ENCODE data around the gene GPC1.

The GPC1 gene

DNA sequence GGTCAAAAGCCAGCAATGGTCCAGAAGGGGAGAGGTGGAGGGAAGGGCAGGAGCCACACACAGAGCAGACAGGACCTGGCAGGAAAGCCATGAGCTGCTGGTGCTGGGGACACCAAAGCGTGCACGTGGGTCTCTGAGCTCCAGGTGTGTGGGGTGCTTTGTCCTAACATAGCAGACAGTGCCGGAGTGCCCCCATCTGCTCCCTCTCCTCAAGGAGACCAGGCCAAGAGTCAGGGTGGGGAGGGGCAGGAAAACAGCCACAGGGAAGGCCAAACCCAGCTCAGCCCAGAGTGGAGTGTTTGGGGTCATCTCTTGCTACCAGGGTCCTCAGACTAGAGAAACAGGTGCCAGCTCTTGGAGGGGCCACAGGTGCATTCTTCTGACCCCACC lies 4.2 kb upstream of the GPC1 start:
- TF ChIP-seq, protein P1, sequence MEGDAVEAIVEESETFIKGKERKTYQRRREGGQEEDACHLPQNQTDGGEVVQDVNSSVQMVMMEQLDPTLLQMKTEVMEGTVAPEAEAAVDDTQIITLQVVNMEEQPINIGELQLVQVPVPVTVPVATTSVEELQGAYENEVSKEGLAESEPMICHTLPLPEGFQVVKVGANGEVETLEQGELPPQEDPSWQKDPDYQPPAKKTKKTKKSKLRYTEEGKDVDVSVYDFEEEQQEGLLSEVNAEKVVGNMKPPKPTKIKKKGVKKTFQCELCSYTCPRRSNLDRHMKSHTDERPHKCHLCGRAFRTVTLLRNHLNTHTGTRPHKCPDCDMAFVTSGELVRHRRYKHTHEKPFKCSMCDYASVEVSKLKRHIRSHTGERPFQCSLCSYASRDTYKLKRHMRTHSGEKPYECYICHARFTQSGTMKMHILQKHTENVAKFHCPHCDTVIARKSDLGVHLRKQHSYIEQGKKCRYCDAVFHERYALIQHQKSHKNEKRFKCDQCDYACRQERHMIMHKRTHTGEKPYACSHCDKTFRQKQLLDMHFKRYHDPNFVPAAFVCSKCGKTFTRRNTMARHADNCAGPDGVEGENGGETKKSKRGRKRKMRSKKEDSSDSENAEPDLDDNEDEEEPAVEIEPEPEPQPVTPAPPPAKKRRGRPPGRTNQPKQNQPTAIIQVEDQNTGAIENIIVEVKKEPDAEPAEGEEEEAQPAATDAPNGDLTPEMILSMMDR (conservative IDR thresholded peaks at IDR 0.05) = no peak
- TF ChIP-seq ZFX (IDR thresholded peaks at IDR 0.05) = no peak
- H3K27ac ChIP-seq = no peak overlapping the region

DNA sequence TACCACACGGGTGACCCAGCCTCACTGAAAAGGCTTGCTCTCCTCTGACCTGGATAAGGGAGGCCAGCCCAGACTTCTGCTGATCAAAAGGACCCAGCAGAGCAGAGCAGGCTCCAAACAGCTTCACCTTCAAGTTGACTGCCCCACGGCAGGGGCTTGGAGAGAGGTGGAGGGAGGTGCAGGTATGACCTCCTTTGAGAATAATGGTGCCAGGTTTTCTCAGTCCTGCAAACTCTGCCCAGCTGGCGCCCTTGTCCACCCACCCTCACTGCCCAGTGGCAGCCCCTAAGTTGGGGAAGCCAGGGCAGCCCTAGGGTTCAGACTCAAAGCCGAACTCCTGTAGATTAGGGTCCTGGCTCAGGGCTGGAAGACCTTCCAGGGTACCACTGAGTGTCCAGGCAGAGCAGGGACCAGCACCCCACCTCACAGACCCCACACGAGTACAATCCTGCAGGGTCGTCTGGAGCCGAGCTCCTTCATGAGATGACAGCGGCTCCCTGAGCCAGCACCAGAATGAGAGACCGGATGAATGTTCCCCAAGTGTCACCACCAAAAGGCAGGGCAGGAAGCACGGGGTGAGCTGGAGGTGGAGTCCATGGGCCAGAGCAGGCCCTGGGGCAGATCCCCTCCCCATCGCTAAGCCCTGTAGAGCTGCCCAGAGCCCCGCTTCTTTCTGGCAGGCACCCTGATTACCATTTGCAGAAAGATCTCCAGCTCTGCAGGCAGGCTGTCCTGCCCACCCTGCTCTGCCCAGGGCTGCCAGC lies 3.6 kb upstream of the GPC1 start:
- no peak overlapping the region for H3K27ac ChIP-seq
- no peak for TF ChIP-seq ZFX (IDR thresholded peaks at IDR 0.05)
- TF ChIP-seq, protein P1 (conservative IDR thresholded peaks at IDR 0.05) = no peak

DNA sequence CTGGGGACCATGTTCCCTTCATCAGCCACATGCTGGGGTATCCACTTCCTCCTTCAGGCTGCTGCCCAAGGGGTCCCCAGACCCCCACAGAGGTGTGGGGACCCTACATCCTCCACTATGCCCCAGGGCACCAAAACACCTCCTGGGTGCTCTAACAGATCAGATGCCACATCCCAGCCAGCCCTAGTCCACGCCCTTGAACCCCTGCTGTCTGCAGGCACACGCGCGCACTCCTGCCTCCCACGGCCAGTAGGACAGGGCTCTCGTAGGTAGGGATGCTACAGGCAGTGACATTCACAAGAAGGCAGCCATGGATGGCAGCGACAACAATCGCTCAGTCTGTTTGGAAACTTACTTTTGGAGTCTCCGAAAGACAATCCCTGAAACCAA lies 3.0 kb upstream of the GPC1 start:
- TF ChIP-seq, protein P1 (conservative IDR thresholded peaks at IDR 0.05) = no peak
- TF ChIP-seq ZFX (IDR thresholded peaks at IDR 0.05) = no peak
- no peak overlapping the region for H3K27ac ChIP-seq

DNA sequence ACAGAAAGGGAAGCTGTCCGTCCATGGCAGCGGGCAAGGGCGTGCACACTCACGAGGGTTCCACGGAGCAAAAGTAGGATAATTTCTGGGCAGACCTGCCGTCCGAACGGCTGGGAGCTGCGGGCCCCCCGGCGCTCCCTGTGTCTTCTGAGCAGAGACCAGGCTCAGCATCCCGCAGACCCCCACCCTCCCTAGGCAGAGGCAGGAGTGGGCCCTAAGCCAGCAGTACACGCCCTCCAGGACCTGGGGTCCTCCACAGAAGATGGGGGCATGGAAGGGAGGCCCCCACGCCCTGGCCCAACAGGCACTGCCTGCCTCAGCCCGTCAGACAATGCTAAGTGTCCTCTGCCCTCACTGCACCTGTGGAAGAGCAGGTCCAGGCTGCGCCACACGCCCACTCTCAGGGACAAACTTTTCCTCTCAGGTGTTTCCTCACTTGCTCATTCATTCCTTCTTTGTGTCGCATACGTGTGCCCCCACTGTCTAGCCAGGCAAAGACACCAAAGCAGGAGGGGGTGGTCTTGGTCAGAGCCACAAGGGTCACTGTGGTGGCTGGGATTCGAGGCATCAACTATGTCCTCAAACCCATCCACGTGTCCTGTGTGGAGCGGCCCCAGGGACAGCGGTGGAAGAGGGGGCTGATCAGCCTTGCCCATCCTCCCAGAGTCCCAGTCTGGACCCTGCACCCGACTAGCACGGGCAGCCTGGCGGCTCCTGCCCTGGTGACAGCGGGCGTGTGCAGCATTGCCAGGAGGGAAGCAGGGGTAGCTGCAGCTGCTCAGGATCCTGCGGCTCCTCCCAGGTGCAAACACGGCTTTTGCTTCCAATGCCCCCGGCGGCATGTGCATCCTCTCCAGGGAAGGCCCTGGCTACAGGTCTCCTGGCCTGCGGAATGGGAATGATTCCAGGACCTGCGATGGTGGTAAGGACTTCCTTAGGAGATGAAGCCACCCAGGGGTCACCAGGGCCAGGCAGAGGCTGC lies 2.4 kb upstream of the GPC1 start:
- H3K27ac ChIP-seq = no peak overlapping the region
- TF ChIP-seq, protein P1 (conservative IDR thresholded peaks at IDR 0.05) = no peak
- TF ChIP-seq ZFX (IDR thresholded peaks at IDR 0.05) = no peak

DNA sequence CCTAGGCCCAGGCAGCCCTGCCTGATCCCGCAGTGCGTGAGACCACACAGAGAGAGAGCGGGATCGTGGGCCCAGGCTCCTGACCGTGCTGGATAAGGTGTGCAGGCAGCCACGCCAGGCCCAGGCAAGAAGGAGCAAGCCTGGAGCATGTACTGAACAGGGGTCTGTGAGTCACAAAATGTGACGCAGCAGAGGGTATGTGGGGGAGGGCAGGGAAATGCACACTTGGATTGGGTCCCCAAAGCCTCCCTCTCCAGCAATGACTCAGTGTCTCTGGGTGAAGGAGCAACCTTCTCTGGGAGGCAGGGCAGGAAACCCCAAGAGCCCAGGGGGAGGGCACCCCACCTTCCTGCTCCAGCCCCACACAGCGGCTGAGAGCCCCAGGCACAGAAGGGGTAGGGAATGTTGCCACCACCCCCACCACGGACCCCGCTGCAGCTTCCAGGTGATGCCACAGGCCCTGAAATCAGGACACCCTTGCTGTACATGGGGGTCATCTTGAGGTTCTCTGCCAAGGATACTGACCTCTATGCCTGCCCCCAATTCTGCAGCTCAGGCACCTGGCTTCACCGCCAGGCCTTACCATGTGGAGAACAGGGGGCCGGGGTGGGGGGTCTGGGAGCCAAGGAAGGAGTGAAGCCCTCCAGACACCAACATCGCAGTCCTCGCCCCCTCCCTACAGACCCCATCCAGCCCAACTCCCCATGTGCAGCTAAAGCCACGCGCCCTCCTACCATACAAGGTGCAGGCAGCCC lies 1.3 kb upstream of the GPC1 start:
- peak overlapping the region; percentile 85 for H3K27ac ChIP-seq

DNA sequence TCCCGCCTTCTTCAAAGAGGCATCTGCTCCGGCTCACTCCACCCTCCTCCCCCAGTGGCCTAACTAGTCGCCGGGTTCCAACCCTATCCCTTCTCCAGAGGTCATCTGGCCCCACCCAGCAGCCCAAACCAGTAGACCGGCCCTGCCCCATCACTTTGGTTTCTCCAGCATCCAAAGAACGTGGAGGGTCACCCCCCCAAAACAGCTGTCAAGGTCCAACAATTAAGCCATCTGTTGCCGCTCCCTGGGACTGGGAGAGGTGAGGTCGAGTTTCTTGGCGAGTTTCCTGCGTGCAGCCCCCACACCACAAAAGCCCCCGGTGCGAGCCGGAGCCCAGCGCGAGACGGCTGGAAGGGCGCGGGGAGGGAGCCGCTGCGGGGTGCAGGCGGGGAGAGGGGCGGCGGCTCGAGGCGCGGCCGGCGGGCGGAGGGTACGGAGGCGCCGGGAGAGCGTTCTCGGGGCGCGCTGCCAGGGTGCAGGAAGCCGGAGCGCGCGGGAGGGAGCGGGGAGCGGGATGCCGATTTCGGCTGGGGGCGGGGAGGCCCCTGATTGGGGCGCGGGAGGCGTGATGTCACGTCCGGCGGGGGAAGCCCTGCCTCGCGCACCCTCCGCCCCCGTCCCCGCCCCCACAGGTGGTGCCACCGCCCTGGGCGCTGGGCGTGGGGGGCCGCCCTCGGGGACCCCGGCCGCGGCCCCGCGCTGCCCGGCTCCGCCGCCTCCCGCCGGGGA lies 571 bp upstream of the GPC1 start:
- peak overlapping the region; percentile 85 for H3K27ac ChIP-seq
- TF ChIP-seq ZFX (IDR thresholded peaks at IDR 0.05) = no peak
- TF ChIP-seq, protein P1 (conservative IDR thresholded peaks at IDR 0.05) = no peak

More for the DNA sequence above, 1.3 kb upstream of the GPC1 start:
- TF ChIP-seq, protein P1 (conservative IDR thresholded peaks at IDR 0.05) = no peak
- TF ChIP-seq ZFX (IDR thresholded peaks at IDR 0.05) = no peak

Measured in C4-2B (cell line).